ENCODE measurements around the gene C17orf100.
"Not testable (repeated sequence)": the region's sequence is repeated elsewhere in the genome, so short reads cannot be mapped to it uniquely, and the experiment has no call there.

Gene C17orf100

GRCh38 chr17:6641247-6641863, 10.2 kb upstream of the C17orf100 start:
- no peak for DNase-seq

- no peak for DNase-seq
Observed at GRCh38 chr17:6642592-6642991, 9.0 kb upstream of the C17orf100 start.

GRCh38 chr17:6643451-6644125, 8.0 kb upstream of the C17orf100 start:
- no peak for DNase-seq

GRCh38 chr17:6648181-6648580, 3.4 kb upstream of the C17orf100 start:
- no peak for DNase-seq

GRCh38 chr17:6651919-6652452, 424 bp downstream of the C17orf100 start:
- no peak for DNase-seq

GRCh38 chr17:6654841-6655731, 3.5 kb downstream of the C17orf100 start:
- no peak for DNase-seq

- DNase-seq, result not testable (repeated sequence)
Observed at GRCh38 chr17:6655732-6656361, 4.3 kb downstream of the C17orf100 start.

GRCh38 chr17:6656797-6657632, 5.5 kb downstream of the C17orf100 start:
- DNase-seq, result not testable (repeated sequence)

GRCh38 chr17:6657633-6658287, 6.2 kb downstream of the C17orf100 start:
- DNase-seq, result no peak

GRCh38 chr17:6658411-6658810, 6.8 kb downstream of the C17orf100 start:
- DNase-seq, result not testable (repeated sequence)

- DNase-seq, result no peak
Observed at GRCh38 chr17:6660101-6660500, 8.5 kb downstream of the C17orf100 start.

- no peak for DNase-seq
Observed at GRCh38 chr17:6660805-6661463, 9.4 kb downstream of the C17orf100 start.

GRCh38 chr17:6661464-6661848, 9.9 kb downstream of the C17orf100 start:
- no peak for DNase-seq

GRCh38 chr17:6663200-6663599, 11.6 kb downstream of the C17orf100 start:
- not testable (repeated sequence) for DNase-seq

GRCh38 chr17:6666077-6666521, 14.5 kb downstream of the C17orf100 start:
- DNase-seq, result peak; percentile 6

GRCh38 chr17:6666557-6666956, 15.0 kb downstream of the C17orf100 start:
- no peak for DNase-seq

- DNase-seq, result no peak
Observed at GRCh38 chr17:6667516-6667915, 16.0 kb downstream of the C17orf100 start.

GRCh38 chr17:6668219-6668618, 16.7 kb downstream of the C17orf100 start:
- DNase-seq, result no peak

- DNase-seq, result no peak
Observed at GRCh38 chr17:6668727-6669425, 17.3 kb downstream of the C17orf100 start.

Measured in NK-92 treated with Interleukin-12 subunit alpha and Interleukin-12 subunit beta, amount 100 ng/mL, for 24 hours (cell line).